AG09319 (cell line): Measurements from ENCODE around the gene HLA-DOB.
"Not testable (repeated sequence)": the region's sequence is repeated elsewhere in the genome, so short reads cannot be mapped to it uniquely, and the experiment has no call there.

Source experiments
- DNase-seq: peaks from one replicate; pipeline ENCODE4 v3.0.0-alpha.2; 2010; ENCODE audit warnings: low read depth; ENCODE audit errors: extremely low read depth
- TF ChIP-seq, protein P1 (sequence below): IDR thresholded peaks from 2 replicates; pipeline ENCODE4 v1.5.1; 2011; ENCODE audit warnings: low read depth, mild to moderate bottlenecking, inconsistent platforms, low read length, moderate library complexity

The HLA-DOB gene

GRCh38 chr6:32809171-32809570 is 7.6 kb downstream of the HLA-DOB start:
- no peak for DNase-seq
- TF ChIP-seq, protein P1, sequence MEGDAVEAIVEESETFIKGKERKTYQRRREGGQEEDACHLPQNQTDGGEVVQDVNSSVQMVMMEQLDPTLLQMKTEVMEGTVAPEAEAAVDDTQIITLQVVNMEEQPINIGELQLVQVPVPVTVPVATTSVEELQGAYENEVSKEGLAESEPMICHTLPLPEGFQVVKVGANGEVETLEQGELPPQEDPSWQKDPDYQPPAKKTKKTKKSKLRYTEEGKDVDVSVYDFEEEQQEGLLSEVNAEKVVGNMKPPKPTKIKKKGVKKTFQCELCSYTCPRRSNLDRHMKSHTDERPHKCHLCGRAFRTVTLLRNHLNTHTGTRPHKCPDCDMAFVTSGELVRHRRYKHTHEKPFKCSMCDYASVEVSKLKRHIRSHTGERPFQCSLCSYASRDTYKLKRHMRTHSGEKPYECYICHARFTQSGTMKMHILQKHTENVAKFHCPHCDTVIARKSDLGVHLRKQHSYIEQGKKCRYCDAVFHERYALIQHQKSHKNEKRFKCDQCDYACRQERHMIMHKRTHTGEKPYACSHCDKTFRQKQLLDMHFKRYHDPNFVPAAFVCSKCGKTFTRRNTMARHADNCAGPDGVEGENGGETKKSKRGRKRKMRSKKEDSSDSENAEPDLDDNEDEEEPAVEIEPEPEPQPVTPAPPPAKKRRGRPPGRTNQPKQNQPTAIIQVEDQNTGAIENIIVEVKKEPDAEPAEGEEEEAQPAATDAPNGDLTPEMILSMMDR = no peak

GRCh38 chr6:32807020-32807580 is 9.7 kb downstream of the HLA-DOB start:
- TF ChIP-seq, protein P1 = no peak
- no peak for DNase-seq

DNA sequence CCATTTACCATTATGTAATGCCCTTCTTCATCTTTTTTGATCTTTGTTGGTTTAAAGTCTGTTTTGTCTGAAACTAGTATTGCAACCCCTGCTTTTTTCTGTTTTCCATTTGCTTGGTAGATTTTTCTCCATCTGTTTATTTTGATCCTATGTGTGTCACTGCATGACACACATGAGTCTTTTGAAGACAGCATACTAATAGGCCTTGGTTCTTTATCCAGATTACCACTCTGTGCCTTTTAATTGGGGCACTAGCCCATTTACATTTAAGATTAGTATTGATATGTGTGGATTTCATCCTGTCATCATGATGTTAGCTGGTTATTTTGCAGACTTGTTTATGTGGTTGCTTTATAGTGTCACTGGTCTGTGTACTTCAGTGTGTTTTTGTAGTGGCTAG is 11.4 kb downstream of the HLA-DOB start:
- DNase-seq = not testable (repeated sequence)

DNA sequence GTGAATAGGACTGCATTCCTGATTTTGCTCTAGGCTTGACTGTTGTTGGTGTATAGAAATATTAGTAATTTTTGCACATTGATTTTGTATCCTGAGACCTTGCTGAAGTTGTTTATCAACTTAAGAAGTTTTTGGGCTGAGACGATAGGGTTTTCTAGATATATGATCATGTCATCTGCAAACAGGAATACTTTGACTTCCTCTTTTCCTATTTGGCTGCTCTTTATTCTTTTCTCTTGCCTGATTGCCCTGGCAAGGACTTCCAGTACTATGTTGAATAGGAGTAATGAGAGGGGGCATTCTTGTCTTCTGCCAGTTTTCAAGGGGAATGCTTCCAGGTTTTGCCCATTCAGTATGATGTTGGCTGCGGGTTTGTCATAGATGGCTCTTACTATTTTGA is 13.4 kb downstream of the HLA-DOB start:
- no peak for DNase-seq
- TF ChIP-seq, protein P1 = no peak

DNA sequence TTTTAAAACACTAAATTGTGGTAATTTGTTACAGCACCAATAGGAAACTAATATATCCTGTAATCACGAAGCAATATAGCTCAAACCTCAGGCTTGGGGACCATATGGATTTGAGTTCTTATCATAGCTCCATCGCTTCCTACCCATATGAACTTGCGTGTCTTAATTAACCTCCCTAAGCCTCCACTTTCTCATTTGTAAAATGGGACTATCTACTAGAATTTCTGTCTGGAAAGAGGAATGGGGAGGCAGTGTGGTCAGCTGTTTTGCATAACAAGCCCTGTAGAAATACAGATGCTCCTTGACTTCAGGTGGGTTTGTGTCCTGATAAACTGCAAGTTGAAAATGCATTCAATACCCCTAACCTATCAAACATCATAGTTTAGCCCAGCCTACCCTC is 17.1 kb downstream of the HLA-DOB start:
- TF ChIP-seq, protein P1 = no peak
- DNase-seq = no peak

GRCh38 chr6:32799168-32799567 is 17.6 kb downstream of the HLA-DOB start:
- TF ChIP-seq, protein P1 = no peak
- no peak for DNase-seq

DNA sequence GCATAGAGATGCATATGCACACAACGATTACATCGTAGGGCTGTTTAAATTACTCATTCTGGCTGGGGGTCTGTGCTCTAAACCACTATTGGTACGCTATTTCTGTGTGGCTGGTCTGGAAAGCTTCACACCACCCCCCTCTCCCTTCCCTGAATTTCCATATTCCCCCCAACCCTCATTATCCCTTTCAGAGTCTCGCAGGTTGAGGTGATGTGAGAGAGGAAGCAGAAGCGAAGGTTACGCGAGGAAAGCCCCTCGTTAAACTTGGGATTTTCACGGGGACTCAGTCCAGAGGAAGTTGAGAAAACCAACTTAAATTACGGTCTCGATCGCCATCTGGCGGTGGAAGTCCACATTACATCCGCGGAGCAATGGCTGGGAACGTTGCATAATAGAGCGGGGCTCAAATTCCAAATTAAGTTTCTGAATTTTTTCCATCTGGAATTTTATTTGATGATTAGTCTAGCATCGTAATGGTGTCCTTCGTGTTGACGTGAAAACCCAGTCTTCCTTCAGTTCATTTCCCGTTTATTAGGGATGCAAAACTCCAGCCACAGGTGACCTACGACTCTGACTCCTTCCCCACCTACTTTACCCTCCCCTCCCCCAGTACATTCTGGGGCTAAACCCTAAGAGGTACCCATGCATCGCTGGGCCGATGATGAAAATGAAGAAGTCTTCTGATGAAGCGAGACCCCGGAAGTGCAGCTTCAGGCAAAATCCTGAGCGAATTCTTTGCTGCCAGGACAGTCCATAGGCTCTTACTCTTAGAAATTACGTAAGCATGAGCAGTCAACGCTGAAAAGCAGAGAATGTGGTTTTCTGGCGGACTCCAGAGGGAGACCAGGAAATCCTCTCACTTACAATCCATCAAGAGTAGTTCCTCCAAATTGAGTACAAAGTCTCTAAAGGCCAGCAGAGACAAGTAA is 19.7 kb downstream of the HLA-DOB start:
- no peak for DNase-seq
- TF ChIP-seq, protein P1 = peak; percentile 73
